H1 (cell line): ENCODE results near the gene RAD23B. TPM values are rescaled to one million over a fixed set of nuclear protein-coding genes. Genes with fewer than 3 reads are reported as not detected.

Experiments
- CTCF ChIA-PET: fragments of 300-600 bp; sonication (Branson Sonifier 250); formaldehyde crosslinking; loops from one replicate; lab custom pipeline; 2021; ENCODE audit not compliant: partially characterized antibody; lab: Charles Lee
- POLR2A ChIA-PET: fragments of 300-600 bp; sonication (Branson Sonifier 250); formaldehyde crosslinking; loops from one replicate; lab custom pipeline; 2021; ENCODE audit warnings: inconsistent platforms; ENCODE audit not compliant: partially characterized antibody; lab: Charles Lee
- DNase-seq, 2 experiments: peaks; one replicate each; pipeline versions ENCODE4 v3.0.0 to v3.0.0-alpha.2; 2010 to 2022; ENCODE audit warnings: low spot score in 2 of 2, low read depth in 1 of 2, mixed read lengths in 1 of 2
- FAIRE-seq: peaks from 2 replicates; lab custom pipeline; 2011; peaks lifted over from hg19 to GRCh38; lab: Jason Lieb, UNC
- H2AFZ ChIP-seq: 2 replicates; pipeline ENCODE4 v1.8.1; 2012; ENCODE audit warnings: low read length, inconsistent platforms
- H2AK5ac ChIP-seq: 2 replicates; pipeline ENCODE4 v1.6.1; 2013; ENCODE audit warnings: low read depth, low read length
- H2BK120ac ChIP-seq: replicated peaks from 2 replicates; pipeline ENCODE3; 2013; ENCODE audit warnings: low read depth, low read length, inconsistent platforms
- H2BK12ac ChIP-seq: 2 replicates; pipeline ENCODE4 v1.6.1; 2013; ENCODE audit warnings: low read depth, low read length
- H2BK15ac ChIP-seq: 2 replicates; pipeline ENCODE4 v1.6.1; 2013; ENCODE audit warnings: low read length
- H2BK20ac ChIP-seq: 2 replicates; pipeline ENCODE4 v1.6.1; 2013; ENCODE audit warnings: low read length
- H2BK5ac ChIP-seq: 2 replicates; pipeline ENCODE4 v1.6.1; 2013; ENCODE audit warnings: low read depth, low read length
- H3K14ac ChIP-seq: 2 replicates; pipeline ENCODE4 v1.6.1; 2013; ENCODE audit warnings: inconsistent platforms; ENCODE audit not compliant: insufficient read length
- H3K18ac ChIP-seq: 2 replicates; pipeline ENCODE4 v1.6.1; 2013; ENCODE audit warnings: low read length; ENCODE audit errors: extremely low read depth
- H3K23ac ChIP-seq: 2 replicates; pipeline ENCODE4 v1.6.1; 2013; ENCODE audit warnings: inconsistent platforms; ENCODE audit not compliant: insufficient read length
- H3K23me2 ChIP-seq: 2 replicates; pipeline ENCODE4 v1.6.1; 2013; ENCODE audit warnings: low read depth, low read length
- H3K27ac ChIP-seq: 2 replicates; pipeline ENCODE4 v1.6.1; 2011; ENCODE audit warnings: low read depth, low read length, inconsistent platforms
- H3K27me3 ChIP-seq, 4 experiments: replicated peaks in 1 of 4; 1 replicate in 1 of 4; 2 replicates in 3 of 4; pipeline versions ENCODE4 v1.6.1 to v1.8.1; 2011 to 2013; ENCODE audit warnings: low read length in 3 of 4, mild to moderate bottlenecking in 3 of 4, inconsistent platforms in 2 of 4, mixed read lengths in 2 of 4, moderate library complexity in 1 of 4; ENCODE audit not compliant: control insufficient read depth in 3 of 4, insufficient read depth in 3 of 4; ENCODE audit errors: extremely low read depth in 1 of 4
- H3K36me3 ChIP-seq, 4 experiments: 2 replicates each; pipeline versions ENCODE4 v1.6.1 to v1.8.1; 2011 to 2013; ENCODE audit warnings: mild to moderate bottlenecking in 4 of 4, low read length in 3 of 4, moderate library complexity in 2 of 4, control low read depth in 1 of 4, inconsistent platforms in 1 of 4; ENCODE audit not compliant: insufficient read depth in 4 of 4, control insufficient read depth in 2 of 4
- H3K4ac ChIP-seq: replicated peaks from 2 replicates; pipeline ENCODE3; 2013; ENCODE audit warnings: low read length, low read depth, mixed read lengths, inconsistent platforms; ENCODE audit not compliant: insufficient read length
- H3K4me1 ChIP-seq, 4 experiments: replicated peaks in 1 of 4; 1 replicate in 1 of 4; 2 replicates in 3 of 4; pipeline versions ENCODE4 v1.6.1 to v1.8.1; 2011 to 2013; ENCODE audit warnings: low read length in 3 of 4, inconsistent platforms in 2 of 4, mixed read lengths in 1 of 4; ENCODE audit not compliant: insufficient read depth in 4 of 4, control insufficient read depth in 3 of 4
- H3K4me2 ChIP-seq, 2 experiments: 2 replicates each; pipeline versions ENCODE4 v1.6.1 to v1.8.1; 2011 to 2013; ENCODE audit warnings: low read depth in 2 of 2, low read length in 2 of 2, control low read depth in 1 of 2, inconsistent platforms in 1 of 2, mild to moderate bottlenecking in 1 of 2; ENCODE audit not compliant: insufficient read depth in 1 of 2
- H3K4me3 ChIP-seq, 4 experiments: fragments of 200-600, 300-600 bp in 1 of 4; sonication (generic), shearing (Covaris generic), sonication (Bioruptor Twin) in 1 of 4; 2 replicates each; pipeline versions ENCODE4 v1.5.1 to v1.8.1; 2011 to 2016; ENCODE audit warnings: low read length in 4 of 4, low read depth in 3 of 4, control low read depth in 2 of 4, inconsistent platforms in 2 of 4, mild to moderate bottlenecking in 2 of 4, mixed read lengths in 1 of 4, moderate library complexity in 1 of 4; ENCODE audit not compliant: insufficient read depth in 2 of 4; ENCODE audit errors: extremely low read depth in 1 of 4
- H3K56ac ChIP-seq: replicated peaks from 2 replicates; pipeline ENCODE3; 2013; ENCODE audit warnings: low read depth, mild to moderate bottlenecking, mixed read lengths, low read length, inconsistent platforms; ENCODE audit not compliant: insufficient read length
- H3K79me1 ChIP-seq: 2 replicates; pipeline ENCODE4 v1.6.1; 2013; ENCODE audit warnings: low read depth, low read length, control low read depth
- H3K79me2 ChIP-seq, 2 experiments: 2 replicates each; pipeline versions ENCODE4 v1.6.1 to v1.8.1; 2012 to 2013; ENCODE audit warnings: low read length in 2 of 2, mild to moderate bottlenecking in 2 of 2, inconsistent platforms in 1 of 2; ENCODE audit not compliant: insufficient read depth in 2 of 2, control insufficient read depth in 1 of 2
- H3K9ac ChIP-seq, 4 experiments: replicated peaks in 1 of 4; 1 replicate in 1 of 4; 2 replicates in 3 of 4; pipeline versions ENCODE4 v1.6.1 to v1.8.1; 2011 to 2013; ENCODE audit warnings: low read depth in 3 of 4, low read length in 3 of 4, control low read depth in 2 of 4, mild to moderate bottlenecking in 2 of 4, moderate library complexity in 2 of 4, inconsistent platforms in 1 of 4; ENCODE audit errors: extremely low read depth in 1 of 4
- H3K9me3 ChIP-seq, 2 experiments: 2 replicates each; pipeline versions ENCODE4 v1.6.1 to v1.8.1; 2012 to 2013; ENCODE audit warnings: mild to moderate bottlenecking in 2 of 2, moderate library complexity in 2 of 2, control low read depth in 1 of 2, inconsistent platforms in 1 of 2, low read depth in 1 of 2, low read length in 1 of 2, mixed read lengths in 1 of 2; ENCODE audit not compliant: insufficient read depth in 2 of 2
- H4K20me1 ChIP-seq, 2 experiments: replicated peaks in 1 of 2; 2 replicates each; pipeline versions ENCODE3 to v1.8.1; 2011 to 2013; ENCODE audit warnings: inconsistent platforms in 2 of 2, low read length in 2 of 2, mild to moderate bottlenecking in 1 of 2; ENCODE audit not compliant: insufficient read depth in 2 of 2, control insufficient read depth in 1 of 2
- H4K5ac ChIP-seq: 2 replicates; pipeline ENCODE4 v1.6.1; 2013; ENCODE audit warnings: low read length, low read depth, mixed read lengths, inconsistent platforms; ENCODE audit not compliant: insufficient read length
- H4K8ac ChIP-seq: 2 replicates; pipeline ENCODE4 v1.8.0; 2013; ENCODE audit warnings: mild to moderate bottlenecking, moderate library complexity, low read length, inconsistent platforms; ENCODE audit not compliant: insufficient read depth; ENCODE audit errors: extremely low read depth
- H4K91ac ChIP-seq: replicated peaks from 2 replicates; pipeline ENCODE3; 2013; ENCODE audit warnings: low read length, mixed read lengths, inconsistent platforms; ENCODE audit not compliant: insufficient read length
- BRCA1 ChIP-seq: IDR thresholded peaks from 2 replicates; pipeline ENCODE4 v1.6.1; 2012; ENCODE audit warnings: low read depth, low read length, improper control_type of control experiment
- WGBS, 2 experiments: shearing (Covaris generic) in 1 of 2; methylation state at CpG; one replicate each; pipeline versions ENCODE4 v1.1.6 to v1.1.7; 2013 to 2015; ENCODE audit warnings: low lambda C conversion rate in 2 of 2, mixed read lengths in 2 of 2, inconsistent platforms in 1 of 2, low coverage in 1 of 2, missing lambda C conversion rate in 1 of 2; ENCODE audit not compliant: insufficient replicate concordance in 2 of 2, insufficient coverage in 1 of 2, insufficient read length in 1 of 2; ENCODE audit errors: extremely low coverage in 1 of 2, missing lambda C conversion rate in 1 of 2; 5-methylcytosine and 5-hydroxymethylcytosine counted together
- polyA plus RNA-seq, 7 experiments: library from polyadenylated mRNA; depleted of rRNA in 3 of 7; stranded (reverse) in 5 of 7; unstranded in 2 of 7; fragments of >200 nt in 5 of 7; fragments of 200-250 nt in 2 of 7; gene quantifications; 1 replicate in 5 of 7; 2 replicates in 1 of 7; 4 replicates in 1 of 7; pipeline versions ENCODE4 v1.2.1 to v1.2.3, GENCODE V29; 2011 to 2013; ENCODE audit warnings: missing spikeins in 2 of 7, mixed read lengths in 2 of 7
- total RNA-seq: library from RNA; stranded (reverse); fragmentation: NEBNext Ultra II Directional; extraction: Animal tissue kit (Norgen Biotek cat#: 25700); gene quantifications from 2 replicates; pipeline ENCODE4 v1.2.1, GENCODE V29; 2021

Gene RAD23B
- total and polyA plus RNA-seq, 2 of the 8 experiments (the other 6 are each of a cell fraction or from before 2014, with no cell fraction given) = 97.1 to 165 TPM

DNA sequence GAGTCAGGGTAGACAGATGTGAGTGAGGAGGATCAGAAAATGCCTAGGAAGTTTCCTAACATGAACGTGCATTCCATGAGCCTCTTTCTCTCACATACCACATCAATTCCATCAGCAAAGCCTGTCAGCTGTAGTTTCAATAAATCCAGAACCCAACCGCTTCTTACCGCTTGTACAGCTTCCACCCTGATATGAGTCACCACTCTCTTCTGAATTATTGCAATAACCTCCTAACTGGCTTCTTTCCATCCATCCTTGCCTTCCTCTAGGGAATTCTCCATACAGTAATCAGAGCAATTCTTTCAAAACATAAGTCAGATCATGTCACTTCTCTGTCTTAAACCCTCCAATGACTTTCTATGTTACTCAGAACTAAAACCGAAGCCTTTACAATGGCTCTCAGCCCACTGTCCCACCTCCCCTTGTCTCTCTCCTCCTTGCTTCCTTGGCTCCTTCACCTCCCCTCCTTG is 8.1 kb upstream of the RAD23B start:
- Histone ChIP-seq H3K4me1 (peaks cover 0 to 2% (median 0%) of the 10 kb centered on the region in 4 experiments; a peak in 1 of 7 replicates), H3K18ac (no peak overlapping the region), H3K27ac (no peak overlapping the region), H2BK5ac (no peak overlapping the region), H3K4me3 (no peak overlapping the region), H3K14ac (no peak overlapping the region), H3K56ac (no peak overlapping the region), H2BK12ac (no peak overlapping the region), H4K8ac (no peak overlapping the region), H4K91ac (no peak overlapping the region), H2AK5ac (no peak overlapping the region), H4K5ac (no peak overlapping the region), H3K4me2 (no peak overlapping the region), H3K4ac (no peak overlapping the region), H3K23me2 (no peaks in the 10 kb centered on the region), H3K9ac (no peak overlapping the region), H3K23ac (no peak overlapping the region), H3K79me2 (no peaks in the 10 kb centered on the region), H3K79me1 (no peaks in the 10 kb centered on the region), H3K36me3 (no peaks in the 10 kb centered on the region), H2BK20ac (0 out of 2 replicates have a peak overlapping the region, but pooled peaks have one; percentile 10), H3K9me3 (no peaks in the 10 kb centered on the region; a peak in 1 of 4 replicates), H2AFZ (no peak overlapping the region), H3K27me3 (no peaks in the 10 kb centered on the region), H2BK15ac (no peak overlapping the region), H2BK120ac (no peak overlapping the region), H4K20me1 (no peaks in the 10 kb centered on the region)
- 89% methylated on average over 4 of the region's 4 CpGs; no CpG with 5 or more reads in 1 of the 2 experiments for WGBS, 2 experiments
- POLR2A ChIA-PET = interaction anchor here (1.0 kb wide), 1 partner anchor 8 kb away, joined by 4 read pairs; the partner anchor contains the start of gene RAD23B
- FAIRE-seq = no peak
- CTCF ChIA-PET = no interaction called here
- TF ChIP-seq BRCA1 = no peak
- no peak for DNase-seq
